K562 (cell line): ENCODE measurements around the gene MFSD11. TPM values are rescaled to one million over a fixed set of nuclear protein-coding genes. Genes with fewer than 3 reads are reported as not detected.
A peak's percentile ranks its signal among the peaks of the same experiment; 100 is the strongest.

Source experiments
- BRF1 ChIP-seq: IDR thresholded peaks from 3 replicates; pipeline ENCODE4 v1.6.1; 2011; ENCODE audit warnings: borderline replicate concordance, mild to moderate bottlenecking; ENCODE audit not compliant: insufficient read length; ENCODE audit errors: extremely low read depth
- CREB1 ChIP-seq, 2 experiments: sonication (generic) in 1 of 2; formaldehyde crosslinking in 1 of 2; IDR thresholded peaks; 2 replicates each; pipeline versions ENCODE4 v1.6.1 to v1.8.0; 2012 to 2022; ENCODE audit warnings: inconsistent platforms in 1 of 2, mild to moderate bottlenecking in 1 of 2, missing genetic modification reagents in 1 of 2, moderate library complexity in 1 of 2
- FOXP1 ChIP-seq: sonication (generic); formaldehyde crosslinking; IDR thresholded peaks from 2 replicates; pipeline ENCODE4 v1.8.0; 2022; ENCODE audit warnings: mild to moderate bottlenecking, missing genetic modification reagents
- KDM5B ChIP-seq: fragments of 200-600 bp; sonication (generic); IDR thresholded peaks from 2 replicates; pipeline ENCODE4 v1.6.1; 2012; ENCODE audit warnings: low read depth, mild to moderate bottlenecking, moderate library complexity, low read length, control low read depth, inconsistent platforms; ENCODE audit not compliant: insufficient replicate concordance
- KLF13 ChIP-seq: fragments of 450-650 bp; IDR thresholded peaks from 2 replicates; pipeline ENCODE4 v1.6.1; 2016; ENCODE audit warnings: missing genetic modification characterization, low read depth, mild to moderate bottlenecking, missing compliant biosample characterization, moderate library complexity, borderline replicate concordance
- RHOXF2B ChIP-seq: fragments of 250-450 bp; sonication (Bioruptor Pico); conservative IDR thresholded peaks from 2 replicates; pipeline ENCODE4 v1.5.1; 2021
- SMARCA5 ChIP-seq: fragments of 450-650 bp; IDR thresholded peaks from 2 replicates; pipeline ENCODE4 v1.6.1; 2016
- TAF1 ChIP-seq: IDR thresholded peaks from 2 replicates; pipeline ENCODE4 v1.6.1; 2011; ENCODE audit warnings: mild to moderate bottlenecking, low read length, moderate library complexity; ENCODE audit not compliant: insufficient read depth, control insufficient read depth, severe bottlenecking; ENCODE audit errors: extremely low read depth
- TBP ChIP-seq: optimal IDR thresholded peaks from 2 replicates; pipeline ENCODE3; 2011; ENCODE audit warnings: low read depth, low read length, improper control_type of control experiment
- TCFL5 ChIP-seq: fragments of 250-450 bp; sonication (Bioruptor Pico); conservative IDR thresholded peaks from 2 replicates; pipeline ENCODE4 v1.6.1; 2021; ENCODE audit warnings: mild to moderate bottlenecking, moderate library complexity, matching md5 sums
- ZKSCAN8 ChIP-seq: fragments of 200-800 bp; sonication (Bioruptor generic); IDR thresholded peaks from 2 replicates; pipeline ENCODE4 v1.6.1; 2016; ENCODE audit warnings: missing genetic modification characterization, missing compliant biosample characterization
- ZNF282 ChIP-seq: sonication (generic); formaldehyde crosslinking; IDR thresholded peaks from 2 replicates; pipeline ENCODE4 v1.8.1; 2023; ENCODE audit warnings: missing genetic modification reagents
- ZNF324 ChIP-seq: fragments of 250-450 bp; sonication (Bioruptor Pico); IDR thresholded peaks from 2 replicates; pipeline ENCODE4 v1.4.0; 2020; ENCODE audit warnings: mild to moderate bottlenecking
- ZSCAN32 ChIP-seq: fragments of 450-650 bp; formaldehyde crosslinking; IDR thresholded peaks from 2 replicates; pipeline ENCODE4 v1.4.0; 2020; ENCODE audit warnings: mild to moderate bottlenecking, moderate library complexity
- polyA plus RNA-seq, 8 experiments: library from polyadenylated mRNA; depleted of rRNA in 4 of 8; stranded (reverse) in 5 of 8; unstranded in 3 of 8; fragments of >200 nt; fragmentation: Nextera tagmentation in 2 of 8; fragmentation: Illumina TruSeq in 1 of 8; extraction: Ambion mirVana in 2 of 8; extraction: Trizol in 1 of 8; gene quantifications; 2 replicates each; pipeline versions ENCODE4 v1.2.1 to v1.2.3, GENCODE V29; 2011 to 2014; ENCODE audit warnings: inconsistent platforms in 1 of 8, missing spikeins in 1 of 8
- total RNA-seq, 7 experiments: library from RNA; depleted of rRNA in 6 of 7; stranded (reverse); fragments of >200 nt in 6 of 7; fragmentation: Illumina TruSeq in 2 of 7; extraction: Trizol in 2 of 7; gene quantifications; 2 replicates each; pipeline versions ENCODE4 v1.2.1 to v1.2.3, GENCODE V29; 2011 to 2021; ENCODE audit warnings: low replicate concordance in 1 of 7
- TF ChIP-seq, protein P1 (sequence below): fragments of 200-600 bp; sonication (generic); IDR thresholded peaks from one replicate; pipeline ENCODE4 v1.6.1; 2012; ENCODE audit warnings: mild to moderate bottlenecking, low read depth, low read length, inconsistent platforms

MFSD11 gene
- total and polyA plus RNA-seq, 9 of the 15 experiments (the other 6 are each of a cell fraction or from before 2014, with no cell fraction given): 14.4 to 24.5 (median 19.9) TPM

DNA sequence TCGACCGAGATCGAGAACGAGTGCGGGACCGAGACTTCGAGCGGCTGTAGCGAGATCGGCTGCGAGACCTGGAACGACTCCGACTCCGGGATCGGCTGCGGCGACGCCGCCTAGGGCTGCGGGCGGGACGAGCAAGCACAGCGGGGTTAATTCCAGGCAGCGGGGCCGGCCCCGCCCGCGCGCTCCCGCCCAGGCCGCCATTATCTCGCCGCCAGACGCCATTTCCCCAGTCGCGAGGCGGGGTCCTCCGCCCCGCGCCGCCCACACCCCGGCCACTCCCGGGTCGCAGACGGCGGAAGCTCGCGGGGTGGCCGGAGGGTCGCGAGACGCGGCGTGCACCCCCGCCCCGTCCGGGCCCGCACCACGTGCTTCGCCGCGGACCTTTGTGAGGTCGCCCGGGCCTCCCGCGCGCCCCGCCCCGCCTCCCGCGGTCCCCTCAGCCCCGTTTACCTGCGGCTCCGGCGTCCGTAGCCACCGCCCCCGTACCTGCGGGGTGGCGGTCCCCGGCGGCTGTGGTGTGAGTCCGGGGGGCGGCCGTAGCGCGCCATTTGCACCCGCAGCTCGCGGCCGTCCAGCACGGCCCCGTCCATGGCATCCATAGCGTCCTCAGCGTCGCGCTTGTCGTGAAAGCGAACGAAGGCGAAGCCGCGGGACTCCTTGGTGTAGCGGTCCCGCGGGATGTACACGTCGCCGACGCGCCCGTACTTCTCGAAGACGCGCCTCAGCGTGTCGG is 1.4 kb upstream of the MFSD11 start (continued):
- TF ChIP-seq, protein P1, sequence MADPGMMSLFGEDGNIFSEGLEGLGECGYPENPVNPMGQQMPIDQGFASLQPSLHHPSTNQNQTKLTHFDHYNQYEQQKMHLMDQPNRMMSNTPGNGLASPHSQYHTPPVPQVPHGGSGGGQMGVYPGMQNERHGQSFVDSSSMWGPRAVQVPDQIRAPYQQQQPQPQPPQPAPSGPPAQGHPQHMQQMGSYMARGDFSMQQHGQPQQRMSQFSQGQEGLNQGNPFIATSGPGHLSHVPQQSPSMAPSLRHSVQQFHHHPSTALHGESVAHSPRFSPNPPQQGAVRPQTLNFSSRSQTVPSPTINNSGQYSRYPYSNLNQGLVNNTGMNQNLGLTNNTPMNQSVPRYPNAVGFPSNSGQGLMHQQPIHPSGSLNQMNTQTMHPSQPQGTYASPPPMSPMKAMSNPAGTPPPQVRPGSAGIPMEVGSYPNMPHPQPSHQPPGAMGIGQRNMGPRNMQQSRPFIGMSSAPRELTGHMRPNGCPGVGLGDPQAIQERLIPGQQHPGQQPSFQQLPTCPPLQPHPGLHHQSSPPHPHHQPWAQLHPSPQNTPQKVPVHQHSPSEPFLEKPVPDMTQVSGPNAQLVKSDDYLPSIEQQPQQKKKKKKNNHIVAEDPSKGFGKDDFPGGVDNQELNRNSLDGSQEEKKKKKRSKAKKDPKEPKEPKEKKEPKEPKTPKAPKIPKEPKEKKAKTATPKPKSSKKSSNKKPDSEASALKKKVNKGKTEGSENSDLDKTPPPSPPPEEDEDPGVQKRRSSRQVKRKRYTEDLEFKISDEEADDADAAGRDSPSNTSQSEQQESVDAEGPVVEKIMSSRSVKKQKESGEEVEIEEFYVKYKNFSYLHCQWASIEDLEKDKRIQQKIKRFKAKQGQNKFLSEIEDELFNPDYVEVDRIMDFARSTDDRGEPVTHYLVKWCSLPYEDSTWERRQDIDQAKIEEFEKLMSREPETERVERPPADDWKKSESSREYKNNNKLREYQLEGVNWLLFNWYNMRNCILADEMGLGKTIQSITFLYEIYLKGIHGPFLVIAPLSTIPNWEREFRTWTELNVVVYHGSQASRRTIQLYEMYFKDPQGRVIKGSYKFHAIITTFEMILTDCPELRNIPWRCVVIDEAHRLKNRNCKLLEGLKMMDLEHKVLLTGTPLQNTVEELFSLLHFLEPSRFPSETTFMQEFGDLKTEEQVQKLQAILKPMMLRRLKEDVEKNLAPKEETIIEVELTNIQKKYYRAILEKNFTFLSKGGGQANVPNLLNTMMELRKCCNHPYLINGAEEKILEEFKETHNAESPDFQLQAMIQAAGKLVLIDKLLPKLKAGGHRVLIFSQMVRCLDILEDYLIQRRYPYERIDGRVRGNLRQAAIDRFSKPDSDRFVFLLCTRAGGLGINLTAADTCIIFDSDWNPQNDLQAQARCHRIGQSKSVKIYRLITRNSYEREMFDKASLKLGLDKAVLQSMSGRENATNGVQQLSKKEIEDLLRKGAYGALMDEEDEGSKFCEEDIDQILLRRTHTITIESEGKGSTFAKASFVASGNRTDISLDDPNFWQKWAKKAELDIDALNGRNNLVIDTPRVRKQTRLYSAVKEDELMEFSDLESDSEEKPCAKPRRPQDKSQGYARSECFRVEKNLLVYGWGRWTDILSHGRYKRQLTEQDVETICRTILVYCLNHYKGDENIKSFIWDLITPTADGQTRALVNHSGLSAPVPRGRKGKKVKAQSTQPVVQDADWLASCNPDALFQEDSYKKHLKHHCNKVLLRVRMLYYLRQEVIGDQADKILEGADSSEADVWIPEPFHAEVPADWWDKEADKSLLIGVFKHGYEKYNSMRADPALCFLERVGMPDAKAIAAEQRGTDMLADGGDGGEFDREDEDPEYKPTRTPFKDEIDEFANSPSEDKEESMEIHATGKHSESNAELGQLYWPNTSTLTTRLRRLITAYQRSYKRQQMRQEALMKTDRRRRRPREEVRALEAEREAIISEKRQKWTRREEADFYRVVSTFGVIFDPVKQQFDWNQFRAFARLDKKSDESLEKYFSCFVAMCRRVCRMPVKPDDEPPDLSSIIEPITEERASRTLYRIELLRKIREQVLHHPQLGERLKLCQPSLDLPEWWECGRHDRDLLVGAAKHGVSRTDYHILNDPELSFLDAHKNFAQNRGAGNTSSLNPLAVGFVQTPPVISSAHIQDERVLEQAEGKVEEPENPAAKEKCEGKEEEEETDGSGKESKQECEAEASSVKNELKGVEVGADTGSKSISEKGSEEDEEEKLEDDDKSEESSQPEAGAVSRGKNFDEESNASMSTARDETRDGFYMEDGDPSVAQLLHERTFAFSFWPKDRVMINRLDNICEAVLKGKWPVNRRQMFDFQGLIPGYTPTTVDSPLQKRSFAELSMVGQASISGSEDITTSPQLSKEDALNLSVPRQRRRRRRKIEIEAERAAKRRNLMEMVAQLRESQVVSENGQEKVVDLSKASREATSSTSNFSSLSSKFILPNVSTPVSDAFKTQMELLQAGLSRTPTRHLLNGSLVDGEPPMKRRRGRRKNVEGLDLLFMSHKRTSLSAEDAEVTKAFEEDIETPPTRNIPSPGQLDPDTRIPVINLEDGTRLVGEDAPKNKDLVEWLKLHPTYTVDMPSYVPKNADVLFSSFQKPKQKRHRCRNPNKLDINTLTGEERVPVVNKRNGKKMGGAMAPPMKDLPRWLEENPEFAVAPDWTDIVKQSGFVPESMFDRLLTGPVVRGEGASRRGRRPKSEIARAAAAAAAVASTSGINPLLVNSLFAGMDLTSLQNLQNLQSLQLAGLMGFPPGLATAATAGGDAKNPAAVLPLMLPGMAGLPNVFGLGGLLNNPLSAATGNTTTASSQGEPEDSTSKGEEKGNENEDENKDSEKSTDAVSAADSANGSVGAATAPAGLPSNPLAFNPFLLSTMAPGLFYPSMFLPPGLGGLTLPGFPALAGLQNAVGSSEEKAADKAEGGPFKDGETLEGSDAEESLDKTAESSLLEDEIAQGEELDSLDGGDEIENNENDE: peak; percentile 58
- no peak for TF ChIP-seq TBP
- TF ChIP-seq BRF1: no peak
- TF ChIP-seq KLF13: 0 out of 2 replicates have a peak, but pooled peaks have one; percentile 33
- no peak for TF ChIP-seq KDM5B
- TF ChIP-seq TAF1: peak; percentile 75
- TF ChIP-seq ZNF324 (CRISPR knock-in tag): no peak
- TF ChIP-seq ZNF282: no peak
- TF ChIP-seq TCFL5 (CRISPR knock-in tag): no peak
- no peak for TF ChIP-seq SMARCA5
- TF ChIP-seq ZKSCAN8 (CRISPR knock-in tag): no peak
- peak; percentile 67 for TF ChIP-seq CREB1 (IDR thresholded peaks at IDR 0.05)
- TF ChIP-seq CREB1 (CRISPR knock-in tag; IDR thresholded peaks at IDR 0.05): peak; percentile 79
- peak; percentile 66; the same call in 1 of the 2 replicates for TF ChIP-seq FOXP1 (CRISPR knock-in tag)
- TF ChIP-seq RHOXF2B (CRISPR knock-in tag): no peak
- TF ChIP-seq ZSCAN32: no peak
